Brain microvascular endothelial cell (primary cell): Measurements from ENCODE around the gene FASN.
A peak's percentile ranks its signal among the peaks of the same experiment; 100 is the strongest.

Source experiments
- DNase-seq: peaks from one replicate; pipeline ENCODE4 v3.0.0-alpha.2; 2020
- H3K27ac ChIP-seq: fragments of 250-450 bp; sonication (Bioruptor Pico); 2 replicates; pipeline ENCODE4 v1.5.1; 2020; ENCODE audit warnings: mild to moderate bottlenecking, moderate library complexity
- H3K27me3 ChIP-seq: fragments of 250-450 bp; sonication (Bioruptor Pico); replicated peaks from 2 replicates; pipeline ENCODE4 v1.5.1; 2020; ENCODE audit warnings: mild to moderate bottlenecking
- H3K36me3 ChIP-seq: fragments of 250-450 bp; sonication (Bioruptor Pico); replicated peaks from 2 replicates; pipeline ENCODE4 v1.5.1; 2020; ENCODE audit warnings: mild to moderate bottlenecking
- H3K4me3 ChIP-seq: 2 replicates; pipeline ENCODE4 v1.5.1; 2011; ENCODE audit warnings: low read depth, mild to moderate bottlenecking, control low read depth, low read length, moderate library complexity
- CTCF ChIP-seq: IDR thresholded peaks from 2 replicates; pipeline ENCODE4 v1.5.1; 2011; ENCODE audit warnings: low read depth, mild to moderate bottlenecking, moderate library complexity, low read length, control low read depth, inconsistent platforms; ENCODE audit errors: missing control alignments
- in situ Hi-C: cut with HindIII; loops from 2 replicates; pipeline ENCODE4 v1.10.0; 2017; ENCODE audit warnings: low sequenced_read_pairs, low pct_ligation_motif_present

FASN gene

GRCh38 chr17:82105882-82106687 is 8.0 kb upstream of the FASN start:
- peak; percentile 69 for TF ChIP-seq CTCF
- DNase-seq: peak; percentile 25
- in situ Hi-C loops: no loop called here
- Histone ChIP-seq H3K27ac (no peak overlapping the region), H3K4me3 (no peak overlapping the region), H3K27me3 (no peaks in the 10 kb centered on the region), H3K36me3 (no peaks in the 10 kb centered on the region)

- Histone ChIP-seq H3K4me3 (no peak overlapping the region), H3K27me3 (no peaks in the 10 kb centered on the region), H3K36me3 (no peaks in the 10 kb centered on the region), H3K27ac (no peak overlapping the region)
- no peak for TF ChIP-seq CTCF
- in situ Hi-C loops: no loop called here
- no peak for DNase-seq
Measured at GRCh38 chr17:82105417-82105881, 7.4 kb upstream of the FASN start.

GRCh38 chr17:82104797-82105416 is 6.9 kb upstream of the FASN start:
- TF ChIP-seq CTCF: no peak
- no peak overlapping the region for H3K4me3 ChIP-seq
- no peaks in the 10 kb centered on the region for H3K36me3 ChIP-seq
- in situ Hi-C loops: no loop called here
- DNase-seq: no peak
- H3K27me3 ChIP-seq: no peaks in the 10 kb centered on the region
- H3K27ac ChIP-seq: no peak overlapping the region

- no peak for TF ChIP-seq CTCF
- Histone ChIP-seq H3K36me3 (no peaks in the 10 kb centered on the region), H3K27me3 (no peaks in the 10 kb centered on the region), H3K4me3 (no peak overlapping the region), H3K27ac (no peak overlapping the region)
- in situ Hi-C loops: no loop called here
- no peak for DNase-seq
Measured at GRCh38 chr17:82103553-82104451, 5.8 kb upstream of the FASN start.

- no peak overlapping the region for H3K27ac ChIP-seq
- TF ChIP-seq CTCF: no peak
- no peaks in the 10 kb centered on the region for H3K27me3 ChIP-seq
- in situ Hi-C loops: no loop called here
- no peak overlapping the region for H3K4me3 ChIP-seq
- H3K36me3 ChIP-seq: no peaks in the 10 kb centered on the region
- DNase-seq: no peak
Measured at GRCh38 chr17:82101767-82102679, 4.0 kb upstream of the FASN start.
